ENCODE results near the gene PHAF1. TPM values are rescaled to one million over a fixed set of nuclear protein-coding genes. Genes with fewer than 3 reads are reported as not detected.

PHAF1 gene
- total RNA-seq, 2 donors from 2014 or later = 18.8 to 19.6 TPM

GRCh38 chr16:67157106-67157748 is 47.5 kb downstream of the PHAF1 start:
- Mint-ChIP-seq H3K4me3 (no peak overlapping the region), H3K9me3 (peaks cover 2% of the 10 kb centered on the region), H3K36me3 (ENCODE audit: low read depth) (no peaks in the 10 kb centered on the region), H3K27ac (no peak overlapping the region), H3K27me3 (ENCODE audit: insufficient read depth) (peaks cover 97% of the 10 kb centered on the region), H3K4me1 (peaks cover 2% of the 10 kb centered on the region)
- Histone ChIP-seq H3K4me3 (ENCODE audit: low read length) (no peak overlapping the region), H3K27me3 (ENCODE audit: control insufficient read depth, insufficient read depth, low read length, poor library complexity, severe bottlenecking) (peaks cover 100% of the 10 kb centered on the region), H3K9ac (ENCODE audit: extremely low read depth, low read length, poor library complexity, severe bottlenecking) (no peak overlapping the region), H3K27ac (ENCODE audit: low read depth, low read length) (no peak overlapping the region), H3K36me3 (ENCODE audit: control insufficient read depth, insufficient read depth, low read length) (no peaks in the 10 kb centered on the region), H3K4me1 (ENCODE audit: control insufficient read depth, insufficient read depth, low read length) (no peaks in the 10 kb centered on the region), H3K9me3 (ENCODE audit: control insufficient read depth, low read length) (no peaks in the 10 kb centered on the region)
- TF ChIP-seq CTCF (conservative IDR thresholded peaks at IDR 0.05) = no peak
- 59 to 63% methylated on average over 2 to 7 of the region's 7 CpGs for WGBS, 2 experiments (ENCODE audit: insufficient coverage in 1 of 2, insufficient read length in 1 of 2)
- no peak for DNase-seq

- Histone ChIP-seq H3K9me3 (ENCODE audit: control insufficient read depth, low read length) (no peaks in the 10 kb centered on the region), H3K27ac (ENCODE audit: low read depth, low read length) (no peak overlapping the region), H3K9ac (ENCODE audit: extremely low read depth, low read length, poor library complexity, severe bottlenecking) (no peak overlapping the region), H3K4me1 (ENCODE audit: control insufficient read depth, insufficient read depth, low read length) (no peaks in the 10 kb centered on the region), H3K4me3 (ENCODE audit: low read length) (no peak overlapping the region), H3K36me3 (ENCODE audit: control insufficient read depth, insufficient read depth, low read length) (no peaks in the 10 kb centered on the region), H3K27me3 (ENCODE audit: control insufficient read depth, insufficient read depth, low read length, poor library complexity, severe bottlenecking) (peaks cover 100% of the 10 kb centered on the region)
- 57 to 60% methylated on average over 3 to 7 of the region's 7 CpGs for WGBS, 2 experiments (ENCODE audit: insufficient coverage in 1 of 2, insufficient read length in 1 of 2)
- Mint-ChIP-seq H3K4me1 (peaks cover 2% of the 10 kb centered on the region), H3K27me3 (ENCODE audit: insufficient read depth) (peaks cover 97% of the 10 kb centered on the region), H3K9me3 (peaks cover 2% of the 10 kb centered on the region), H3K36me3 (ENCODE audit: low read depth) (no peaks in the 10 kb centered on the region), H3K4me3 (peak overlapping the region; percentile 71), H3K27ac (no peak overlapping the region)
- no peak for DNase-seq
- TF ChIP-seq CTCF (conservative IDR thresholded peaks at IDR 0.05) = no peak
These were observed 48.3 kb downstream of the PHAF1 start for GRCh38 chr16:67157892-67158635.

- Mint-ChIP-seq H3K36me3 (ENCODE audit: low read depth) (no peaks in the 10 kb centered on the region), H3K27ac (peak overlapping the region; percentile 64)
- DNase-seq = peak; percentile 83
These were observed 49.2 kb downstream of the PHAF1 start for GRCh38 chr16:67158637-67159600.

More at GRCh38 chr16:67158637-67159600, 49.2 kb downstream of the PHAF1 start:
- Mint-ChIP-seq H3K4me3 (peak overlapping the region; percentile 71), H3K27me3 (ENCODE audit: insufficient read depth) (peaks cover 97% of the 10 kb centered on the region), H3K9me3 (peaks cover 2% of the 10 kb centered on the region), H3K4me1 (peaks cover 2% of the 10 kb centered on the region)
- Histone ChIP-seq H3K4me3 (ENCODE audit: low read length) (peak overlapping the region; percentile 88), H3K9ac (ENCODE audit: extremely low read depth, low read length, poor library complexity, severe bottlenecking) (no peak overlapping the region), H3K27me3 (ENCODE audit: control insufficient read depth, insufficient read depth, low read length, poor library complexity, severe bottlenecking) (peaks cover 100% of the 10 kb centered on the region), H3K9me3 (ENCODE audit: control insufficient read depth, low read length) (no peaks in the 10 kb centered on the region), H3K36me3 (ENCODE audit: control insufficient read depth, insufficient read depth, low read length) (no peaks in the 10 kb centered on the region), H3K4me1 (ENCODE audit: control insufficient read depth, insufficient read depth, low read length) (no peaks in the 10 kb centered on the region), H3K27ac (ENCODE audit: low read depth, low read length) (no peak overlapping the region)
- 5 to 6% methylated on average over 14 to 34 of the region's 34 CpGs for whole genome bisulfite sequencing, 2 experiments (ENCODE audit: insufficient coverage in 1 of 2, insufficient read length in 1 of 2)
- TF ChIP-seq CTCF (conservative IDR thresholded peaks at IDR 0.05) = no peak

All from endodermal cell (in vitro differentiated cells).